H9 (cell line): ENCODE results near the gene AIG1. TPM values are rescaled to one million over a fixed set of nuclear protein-coding genes. Genes with fewer than 3 reads are reported as not detected.

Experiments
- DNase-seq: peaks from one replicate; pipeline ENCODE4 v3.0.0-alpha.2; 2017
- H2AFZ ChIP-seq: one replicate; pipeline ENCODE4 v1.6.1; 2013; ENCODE audit warnings: mild to moderate bottlenecking, low read length, control low read depth, moderate library complexity
- H2AK5ac ChIP-seq: 2 replicates; pipeline ENCODE4 v1.6.1; 2013; ENCODE audit warnings: low read length, control low read depth, mixed read lengths; ENCODE audit not compliant: insufficient read length
- H2BK120ac ChIP-seq: one replicate; pipeline ENCODE4 v1.6.1; 2013; ENCODE audit warnings: low read depth, mild to moderate bottlenecking, low read length, control low read depth, inconsistent platforms; ENCODE audit not compliant: poor library complexity, severe bottlenecking
- H2BK12ac ChIP-seq: 2 replicates; pipeline ENCODE4 v1.6.1; 2013; ENCODE audit warnings: low read length, control low read depth, mixed read lengths, low read depth; ENCODE audit not compliant: insufficient read length
- H2BK15ac ChIP-seq: 2 replicates; pipeline ENCODE4 v1.6.1; 2013; ENCODE audit warnings: low read depth, low read length, control low read depth
- H2BK20ac ChIP-seq: one replicate; pipeline ENCODE4 v1.6.1; 2013; ENCODE audit warnings: low read depth, mild to moderate bottlenecking, low read length, control low read depth, inconsistent platforms; ENCODE audit not compliant: poor library complexity, severe bottlenecking
- H2BK5ac ChIP-seq: 2 replicates; pipeline ENCODE4 v1.6.1; 2013; ENCODE audit warnings: low read length, control low read depth, mixed read lengths; ENCODE audit not compliant: insufficient read length
- H3K14ac ChIP-seq: 2 replicates; pipeline ENCODE4 v1.6.1; 2013; ENCODE audit warnings: low read length, control low read depth; ENCODE audit not compliant: insufficient read depth
- H3K18ac ChIP-seq: 2 replicates; pipeline ENCODE4 v1.6.1; 2013; ENCODE audit warnings: low read depth, mild to moderate bottlenecking, mixed read lengths, low read length, control low read depth; ENCODE audit not compliant: insufficient read length
- H3K23ac ChIP-seq: 2 replicates; pipeline ENCODE4 v1.6.1; 2013; ENCODE audit warnings: low read length, control low read depth, mixed read lengths, low read depth; ENCODE audit not compliant: insufficient read length
- H3K23me2 ChIP-seq: 2 replicates; pipeline ENCODE4 v1.6.1; 2013; ENCODE audit warnings: low read depth, mild to moderate bottlenecking, mixed read lengths, low read length, control low read depth; ENCODE audit not compliant: insufficient read length, poor library complexity, severe bottlenecking
- H3K27ac ChIP-seq: 2 replicates; pipeline ENCODE4 v1.5.1; 2013; ENCODE audit warnings: low read length, control low read depth, mixed read lengths, low read depth; ENCODE audit not compliant: insufficient read length
- H3K27me3 ChIP-seq: 2 replicates; pipeline ENCODE4 v1.6.1; 2013; ENCODE audit warnings: low read length, control low read depth, inconsistent platforms; ENCODE audit not compliant: insufficient read depth
- H3K4ac ChIP-seq: 2 replicates; pipeline ENCODE4 v1.6.1; 2013; ENCODE audit warnings: low read depth, mild to moderate bottlenecking, control low read depth, inconsistent platforms, low read length, moderate library complexity
- H3K4me1 ChIP-seq: 2 replicates; pipeline ENCODE4 v1.6.1; 2013; ENCODE audit warnings: low read length, control low read depth, inconsistent platforms; ENCODE audit not compliant: insufficient read depth
- H3K4me2 ChIP-seq: 2 replicates; pipeline ENCODE4 v1.6.1; 2013; ENCODE audit warnings: low read length, control low read depth, mixed read lengths; ENCODE audit not compliant: insufficient read length, insufficient read depth
- H3K56ac ChIP-seq: 2 replicates; pipeline ENCODE4 v1.6.1; 2013; ENCODE audit warnings: low read depth, mild to moderate bottlenecking, mixed read lengths, low read length, control low read depth; ENCODE audit not compliant: insufficient read length
- H3K79me1 ChIP-seq: 2 replicates; pipeline ENCODE4 v1.6.1; 2013; ENCODE audit warnings: low read depth, mild to moderate bottlenecking, moderate library complexity, low read length, control low read depth, inconsistent platforms; ENCODE audit not compliant: insufficient read depth, poor library complexity, severe bottlenecking
- H3K79me2 ChIP-seq: 2 replicates; pipeline ENCODE4 v1.6.1; 2013; ENCODE audit warnings: low read length, control low read depth, inconsistent platforms; ENCODE audit not compliant: insufficient read depth
- H3K9ac ChIP-seq: 2 replicates; pipeline ENCODE4 v1.6.1; 2013; ENCODE audit warnings: low read length, control low read depth, mixed read lengths; ENCODE audit not compliant: insufficient read length; ENCODE audit errors: extremely low read depth
- H3K9me3 ChIP-seq: one replicate; pipeline ENCODE4 v1.6.1; 2013; ENCODE audit warnings: low read depth, low read length, inconsistent platforms; ENCODE audit not compliant: control insufficient read depth
- H3T11ph ChIP-seq: one replicate; pipeline ENCODE4 v1.6.1; 2013; ENCODE audit warnings: mild to moderate bottlenecking, low read length, control low read depth, inconsistent platforms
- H4K20me1 ChIP-seq: one replicate; pipeline ENCODE4 v1.6.1; 2013; ENCODE audit not compliant: control insufficient read depth, insufficient read length, insufficient read depth
- H4K5ac ChIP-seq: 2 replicates; pipeline ENCODE4 v1.6.1; 2013; ENCODE audit warnings: low read depth, mild to moderate bottlenecking, mixed read lengths, low read length, control low read depth; ENCODE audit not compliant: insufficient read length
- H4K8ac ChIP-seq: replicated peaks from 2 replicates; pipeline ENCODE4 v1.6.1; 2013; ENCODE audit warnings: low read length, control low read depth, mixed read lengths, low read depth; ENCODE audit not compliant: insufficient read length
- H4K91ac ChIP-seq: 2 replicates; pipeline ENCODE4 v1.6.1; 2013; ENCODE audit warnings: low read depth, mild to moderate bottlenecking, moderate library complexity, mixed read lengths, low read length, control low read depth; ENCODE audit not compliant: insufficient read length
- H3K27ac Mint-ChIP-seq, 3 experiments: 2 replicates in 2 of 3; 3 replicates in 1 of 3; pipeline ENCODE4 v1.8.0; 2020 to 2021; ENCODE audit warnings: mixed read lengths in 3 of 3, mild to moderate bottlenecking in 1 of 3, moderate library complexity in 1 of 3
- H3K27me3 Mint-ChIP-seq: 2 replicates; pipeline ENCODE4 v1.8.0; 2021; ENCODE audit warnings: low read depth, mild to moderate bottlenecking, moderate library complexity, mixed read lengths
- H3K36me3 Mint-ChIP-seq, 3 experiments: 2 replicates in 2 of 3; 3 replicates in 1 of 3; pipeline ENCODE4 v1.8.0; 2020 to 2021; ENCODE audit warnings: low read depth in 3 of 3, mixed read lengths in 3 of 3; ENCODE audit not compliant: insufficient read depth in 1 of 3
- H3K4me1 Mint-ChIP-seq, 2 experiments: 2 replicates each; pipeline ENCODE4 v1.8.0; 2020; ENCODE audit warnings: mixed read lengths in 2 of 2
- H3K4me3 Mint-ChIP-seq, 2 experiments: 2 replicates in 1 of 2; 3 replicates in 1 of 2; pipeline ENCODE4 v1.8.0; 2020 to 2021; ENCODE audit warnings: mild to moderate bottlenecking in 2 of 2, mixed read lengths in 2 of 2, moderate library complexity in 1 of 2
- H3K9me3 Mint-ChIP-seq, 2 experiments: 2 replicates in 1 of 2; 3 replicates in 1 of 2; pipeline ENCODE4 v1.8.0; 2020; ENCODE audit warnings: mild to moderate bottlenecking in 2 of 2, mixed read lengths in 2 of 2, moderate library complexity in 1 of 2
- WGBS: extraction: QIAGEN DNeasy Blood & Tissue Kit; methylation state at CpG from one replicate; pipeline ENCODE4 v1.1.7; 2013; ENCODE audit warnings: missing lambda C conversion rate, low lambda C conversion rate, mixed read lengths; ENCODE audit not compliant: insufficient read length; ENCODE audit errors: extremely low coverage; 5-methylcytosine and 5-hydroxymethylcytosine counted together
- total RNA-seq: library from RNA; stranded (reverse); gene quantifications from 2 replicates; pipeline ENCODE4 v1.2.1, GENCODE V29; 2021
- TF ChIP-seq, protein P1 (sequence below): fragments of 200-600 bp; sonication (generic); conservative IDR thresholded peaks from 3 replicates; pipeline ENCODE4 v1.8.0; 2021; ENCODE audit warnings: antibody characterized with exemption, mild to moderate bottlenecking

AIG1 gene
- total RNA-seq, 1 experiment from 2014 or later = 44.6 TPM

DNA sequence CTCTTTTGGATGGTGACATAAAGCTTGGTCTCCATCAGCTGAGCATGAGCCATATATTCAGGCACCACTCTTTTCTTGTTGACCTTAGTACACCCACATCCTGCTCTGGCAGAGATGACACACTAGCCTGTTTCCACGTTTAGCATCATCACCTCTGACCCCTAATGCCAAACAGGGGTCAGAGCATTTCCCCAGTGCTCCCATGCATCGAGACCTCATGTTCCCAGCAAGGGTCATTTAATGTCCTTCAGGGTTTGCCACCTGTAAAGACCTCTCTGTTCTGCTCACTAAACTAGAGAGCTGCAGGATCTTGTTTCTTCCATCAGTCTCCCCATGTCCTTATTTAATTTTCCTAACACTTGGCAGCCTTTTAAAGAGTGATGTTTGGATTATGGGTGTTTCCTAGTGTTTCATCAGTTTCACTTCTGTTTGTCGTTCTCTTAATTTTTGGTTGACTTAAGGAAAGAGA is 97.5 kb downstream of the AIG1 start:
- H2BK5ac ChIP-seq = no peak overlapping the region
- TF ChIP-seq, protein P1, sequence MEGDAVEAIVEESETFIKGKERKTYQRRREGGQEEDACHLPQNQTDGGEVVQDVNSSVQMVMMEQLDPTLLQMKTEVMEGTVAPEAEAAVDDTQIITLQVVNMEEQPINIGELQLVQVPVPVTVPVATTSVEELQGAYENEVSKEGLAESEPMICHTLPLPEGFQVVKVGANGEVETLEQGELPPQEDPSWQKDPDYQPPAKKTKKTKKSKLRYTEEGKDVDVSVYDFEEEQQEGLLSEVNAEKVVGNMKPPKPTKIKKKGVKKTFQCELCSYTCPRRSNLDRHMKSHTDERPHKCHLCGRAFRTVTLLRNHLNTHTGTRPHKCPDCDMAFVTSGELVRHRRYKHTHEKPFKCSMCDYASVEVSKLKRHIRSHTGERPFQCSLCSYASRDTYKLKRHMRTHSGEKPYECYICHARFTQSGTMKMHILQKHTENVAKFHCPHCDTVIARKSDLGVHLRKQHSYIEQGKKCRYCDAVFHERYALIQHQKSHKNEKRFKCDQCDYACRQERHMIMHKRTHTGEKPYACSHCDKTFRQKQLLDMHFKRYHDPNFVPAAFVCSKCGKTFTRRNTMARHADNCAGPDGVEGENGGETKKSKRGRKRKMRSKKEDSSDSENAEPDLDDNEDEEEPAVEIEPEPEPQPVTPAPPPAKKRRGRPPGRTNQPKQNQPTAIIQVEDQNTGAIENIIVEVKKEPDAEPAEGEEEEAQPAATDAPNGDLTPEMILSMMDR = no peak
- H2AK5ac ChIP-seq = no peak overlapping the region
- H4K5ac ChIP-seq = no peak overlapping the region
- H3K4me3 Mint-ChIP-seq = no peak overlapping the region
- no peak overlapping the region for H3K27ac ChIP-seq
- H3K18ac ChIP-seq = no peak overlapping the region
- no peak overlapping the region for H2BK120ac ChIP-seq
- no peak overlapping the region for H2BK12ac ChIP-seq
- H3K14ac ChIP-seq = no peak overlapping the region
- H3K23ac ChIP-seq = no peak overlapping the region
- peaks cover 3% of the 10 kb centered on the region; the same call in 1 of the 2 replicates for H3K4me1 ChIP-seq
- no peaks in the 10 kb centered on the region for H3K27me3 Mint-ChIP-seq
- H4K91ac ChIP-seq = no peak overlapping the region
- no peaks in the 10 kb centered on the region for H4K20me1 ChIP-seq
- H3K56ac ChIP-seq = no peak overlapping the region
- H3K9me3 ChIP-seq = no peaks in the 10 kb centered on the region
- H2AFZ ChIP-seq = no peak overlapping the region
- H3K4me2 ChIP-seq = no peak overlapping the region
- H3K79me1 ChIP-seq = no peaks in the 10 kb centered on the region
- H3K27ac Mint-ChIP-seq = no peak overlapping the region
- no peak for DNase-seq
- no peak overlapping the region for H2BK20ac ChIP-seq
- H3K9ac ChIP-seq = no peak overlapping the region
- H3K9me3 Mint-ChIP-seq = no peaks in the 10 kb centered on the region
- peaks cover 3 to 8% of the 10 kb centered on the region in 2 experiments for H3K4me1 Mint-ChIP-seq
- no peak overlapping the region for H4K8ac ChIP-seq
- no peak overlapping the region for H3K4ac ChIP-seq
- H3K79me2 ChIP-seq = no peaks in the 10 kb centered on the region; the same call in 1 of the 2 replicates
- H3T11ph ChIP-seq = no peak overlapping the region
- H3K27me3 ChIP-seq = no peaks in the 10 kb centered on the region
- H3K23me2 ChIP-seq = no peaks in the 10 kb centered on the region
- no peak overlapping the region for H2BK15ac ChIP-seq
- no CpG with 5 or more reads among the region's 3 CpGs for WGBS
- H3K36me3 Mint-ChIP-seq = no peaks in the 10 kb centered on the region
